DMS79 treated with DMSO at 0.1 percent for 48 hours (cell line): Measurements from ENCODE around the gene ADGRG3.
A peak's percentile ranks its signal among the peaks of the same experiment; 100 is the strongest.

Source experiments
- DNase-seq: peaks from one replicate; lab custom pipeline; 2025; lab: John Stamatoyannopoulos, UW

The ADGRG3 gene

DNA sequence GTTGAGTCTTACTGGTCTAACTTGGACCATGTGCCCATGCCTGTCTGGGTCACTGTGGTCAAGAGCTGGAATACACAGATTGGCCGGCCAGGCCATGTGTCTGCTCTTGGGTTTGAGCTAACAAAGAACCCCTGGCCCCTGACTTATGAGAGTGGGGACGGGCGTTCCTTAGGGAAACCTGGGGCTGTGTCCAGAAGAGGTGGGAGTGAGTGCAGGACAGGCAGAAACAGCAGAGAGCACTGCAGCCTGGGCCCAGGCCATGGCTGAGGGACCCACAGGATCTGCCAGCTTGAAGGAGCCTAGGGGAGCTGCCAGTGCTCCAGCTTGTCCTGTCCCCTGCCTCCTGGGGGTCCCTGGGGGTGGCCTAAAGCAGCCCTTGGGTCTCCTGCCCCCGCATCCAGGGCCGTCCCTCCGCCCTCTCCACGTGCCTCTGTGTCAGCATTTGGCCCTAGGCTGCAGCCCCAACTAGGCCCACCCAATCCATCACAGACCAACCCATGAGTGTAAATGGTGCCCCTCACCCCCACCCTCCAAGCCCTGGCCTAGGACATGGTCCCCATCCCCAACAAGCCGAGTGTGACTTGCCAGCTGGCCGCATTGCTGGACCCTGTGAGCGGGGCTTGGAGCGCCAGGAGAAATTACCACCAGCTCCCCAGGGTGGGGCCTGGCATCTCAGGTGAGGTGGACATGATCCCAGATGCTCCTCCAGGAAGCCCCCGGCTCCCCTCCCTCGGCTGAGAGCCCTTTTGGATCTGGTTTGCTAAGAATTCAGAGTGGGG, 14.0 kb downstream of the ADGRG3 start:
- no peak for DNase-seq

DNA sequence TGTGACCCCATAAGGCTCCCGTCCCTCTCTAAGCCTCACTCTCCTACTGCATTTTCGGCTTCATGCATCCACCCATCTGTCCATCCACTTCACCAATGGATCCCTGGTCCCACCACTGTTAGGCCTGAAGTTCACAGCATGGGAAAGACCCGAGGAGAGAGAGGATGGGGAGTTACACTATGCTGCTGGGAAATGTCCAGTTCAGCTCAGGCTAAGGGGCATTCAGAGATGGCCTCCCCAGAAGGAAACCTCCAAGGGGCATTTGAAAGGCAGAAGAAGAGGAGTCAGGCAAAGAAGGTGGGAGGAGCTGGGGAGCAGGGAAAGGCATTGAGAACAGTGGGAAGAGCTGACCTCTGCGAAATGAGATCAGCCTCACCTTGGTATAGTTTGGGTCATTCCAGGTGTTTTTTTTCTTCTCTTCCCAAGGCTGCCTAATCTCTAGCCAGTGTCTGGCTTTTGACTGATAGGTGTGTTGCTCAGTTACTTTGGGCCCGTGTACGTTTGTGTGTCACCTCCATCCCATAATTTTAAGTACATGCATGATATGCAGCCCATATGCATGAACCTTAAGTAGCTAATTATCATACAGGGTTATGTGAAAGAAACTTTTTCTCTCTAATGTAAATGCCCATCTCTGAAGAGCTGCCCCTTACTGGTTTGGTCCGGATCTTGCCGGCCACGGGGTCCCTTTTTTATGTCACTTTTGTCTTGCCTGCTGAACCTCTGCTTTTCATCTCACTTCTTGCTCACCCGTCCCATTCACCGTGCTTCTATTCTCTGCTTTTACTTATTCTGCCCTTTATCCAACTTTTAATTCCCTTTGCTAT, 14.9 kb downstream of the ADGRG3 start:
- no peak for DNase-seq

DNA sequence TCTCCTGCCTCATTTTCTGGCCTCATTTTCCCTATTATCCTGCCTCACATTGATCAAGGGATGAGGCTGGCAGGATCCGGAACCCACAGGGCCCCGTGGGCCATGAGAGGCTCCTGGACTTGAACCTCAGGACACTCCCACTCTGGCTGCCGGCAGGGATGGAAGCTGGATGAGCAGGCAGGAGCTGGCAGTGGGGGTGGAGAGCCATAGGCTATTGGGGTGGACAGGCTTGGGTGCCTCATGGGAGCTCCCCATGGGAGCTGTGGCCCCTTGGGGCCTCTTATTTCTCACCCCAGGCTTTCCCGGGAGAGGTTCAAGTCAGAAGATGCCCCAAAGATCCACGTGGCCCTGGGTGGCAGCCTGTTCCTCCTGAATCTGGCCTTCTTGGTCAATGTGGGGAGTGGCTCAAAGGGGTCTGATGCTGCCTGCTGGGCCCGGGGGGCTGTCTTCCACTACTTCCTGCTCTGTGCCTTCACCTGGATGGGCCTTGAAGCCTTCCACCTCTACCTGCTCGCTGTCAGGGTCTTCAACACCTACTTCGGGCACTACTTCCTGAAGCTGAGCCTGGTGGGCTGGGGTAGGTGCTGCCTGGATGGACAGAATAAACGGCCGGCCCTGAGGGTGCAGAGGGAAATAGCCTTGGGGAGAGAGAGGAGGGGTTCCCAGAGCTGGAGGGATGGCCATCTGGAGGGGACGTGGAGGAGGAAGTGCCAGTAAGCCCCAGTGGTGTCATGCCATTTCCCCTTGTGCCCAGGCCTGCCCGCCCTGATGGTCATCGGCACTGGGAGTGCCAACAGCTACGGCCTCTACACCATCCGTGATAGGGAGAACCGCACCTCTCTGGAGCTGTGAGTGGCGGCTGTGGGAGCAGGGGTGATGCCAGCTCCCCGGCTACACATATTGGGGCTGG, 15.8 kb downstream of the ADGRG3 start:
- DNase-seq: no peak

DNA sequence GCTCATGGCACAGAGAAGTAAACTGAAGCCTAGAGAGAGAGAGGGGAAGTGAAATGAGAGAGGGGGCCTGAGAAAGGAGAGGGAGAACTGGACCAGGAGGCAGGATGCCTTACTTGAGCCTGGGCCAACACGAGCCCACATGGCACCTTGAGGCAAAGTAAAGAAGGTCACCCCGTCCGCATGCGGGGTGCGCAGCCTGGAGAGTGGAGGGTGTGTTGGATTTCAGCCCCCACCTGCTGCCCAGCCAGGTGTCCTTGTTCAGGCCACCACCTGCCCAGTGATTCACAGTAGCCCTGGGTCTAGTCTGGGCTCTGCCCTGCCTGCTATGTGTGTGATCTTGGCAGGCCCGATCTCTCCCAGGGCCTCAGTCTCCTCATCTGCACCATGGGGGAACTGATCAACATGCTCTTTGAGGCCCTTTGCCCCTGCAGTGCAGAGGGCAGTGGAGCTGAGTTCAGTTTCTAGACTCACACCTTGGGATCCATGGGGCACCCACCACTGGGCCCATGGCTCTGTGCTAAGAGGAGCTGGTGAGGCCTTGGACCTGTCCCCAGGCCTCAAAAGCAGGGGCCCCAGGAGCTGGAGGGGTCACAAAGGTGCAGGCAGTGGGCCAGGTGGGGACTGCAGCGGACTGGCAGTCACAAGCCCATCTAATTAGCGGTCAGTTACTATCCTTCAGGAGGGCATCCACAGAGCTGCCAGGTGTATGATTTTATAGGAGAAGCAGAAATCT, 16.7 kb downstream of the ADGRG3 start:
- DNase-seq: no peak

DNA sequence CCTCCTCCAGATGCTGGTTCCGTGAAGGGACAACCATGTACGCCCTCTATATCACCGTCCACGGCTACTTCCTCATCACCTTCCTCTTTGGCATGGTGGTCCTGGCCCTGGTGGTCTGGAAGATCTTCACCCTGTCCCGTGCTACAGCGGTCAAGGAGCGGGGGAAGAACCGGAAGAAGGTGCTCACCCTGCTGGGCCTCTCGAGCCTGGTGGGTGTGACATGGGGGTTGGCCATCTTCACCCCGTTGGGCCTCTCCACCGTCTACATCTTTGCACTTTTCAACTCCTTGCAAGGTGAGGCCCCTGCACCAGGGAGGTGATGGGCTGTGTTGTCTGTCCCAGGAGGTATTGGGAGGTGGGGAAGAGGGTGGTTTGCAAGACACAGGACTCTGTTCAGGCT, 17.5 kb downstream of the ADGRG3 start:
- DNase-seq: no peak

DNA sequence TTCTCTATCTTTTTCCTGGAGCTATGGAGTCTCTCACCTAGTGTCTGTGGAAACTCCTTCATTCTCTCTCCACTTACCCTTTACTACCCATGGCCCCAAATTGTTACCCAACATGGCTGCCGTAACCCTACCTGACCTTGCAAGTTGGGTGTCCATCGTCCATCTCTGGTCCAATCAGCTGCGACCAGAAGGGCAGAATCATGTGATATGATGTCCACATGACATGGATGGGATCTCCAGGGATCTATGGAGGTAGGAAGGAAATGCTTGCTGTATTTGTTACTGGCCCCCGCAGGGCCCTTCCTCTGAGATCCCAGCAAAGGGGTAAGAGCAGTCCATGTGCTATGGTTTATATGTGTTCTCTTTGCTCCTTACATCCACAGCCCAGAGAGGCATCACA, 18.5 kb downstream of the ADGRG3 start:
- DNase-seq: no peak

DNA sequence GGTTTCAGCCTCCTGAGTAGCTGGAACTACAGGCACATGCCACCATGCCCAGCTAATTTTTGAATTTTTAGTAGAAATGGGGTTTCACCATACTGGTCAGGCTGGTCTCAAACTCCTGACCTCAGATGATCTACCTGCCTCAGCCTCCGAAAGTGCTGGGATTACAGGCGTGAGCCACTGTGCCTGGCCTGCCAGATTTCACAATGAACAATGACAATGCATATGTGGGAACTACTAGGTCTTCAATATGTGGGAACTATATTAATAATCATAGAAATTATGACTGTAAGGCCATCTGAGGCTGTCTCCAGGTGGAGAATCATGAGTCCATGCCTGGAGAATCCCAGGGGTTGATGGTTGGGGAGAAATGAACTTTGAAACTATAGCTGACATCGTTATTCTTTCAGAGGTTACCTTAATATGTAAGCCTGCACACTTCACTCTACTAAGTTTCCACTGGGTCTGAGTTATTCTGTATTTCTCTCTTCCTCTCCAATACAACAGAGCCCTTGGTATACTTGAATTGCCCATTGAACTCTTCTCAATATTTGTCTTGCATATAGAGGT, 19.3 kb downstream of the ADGRG3 start:
- no peak for DNase-seq

DNA sequence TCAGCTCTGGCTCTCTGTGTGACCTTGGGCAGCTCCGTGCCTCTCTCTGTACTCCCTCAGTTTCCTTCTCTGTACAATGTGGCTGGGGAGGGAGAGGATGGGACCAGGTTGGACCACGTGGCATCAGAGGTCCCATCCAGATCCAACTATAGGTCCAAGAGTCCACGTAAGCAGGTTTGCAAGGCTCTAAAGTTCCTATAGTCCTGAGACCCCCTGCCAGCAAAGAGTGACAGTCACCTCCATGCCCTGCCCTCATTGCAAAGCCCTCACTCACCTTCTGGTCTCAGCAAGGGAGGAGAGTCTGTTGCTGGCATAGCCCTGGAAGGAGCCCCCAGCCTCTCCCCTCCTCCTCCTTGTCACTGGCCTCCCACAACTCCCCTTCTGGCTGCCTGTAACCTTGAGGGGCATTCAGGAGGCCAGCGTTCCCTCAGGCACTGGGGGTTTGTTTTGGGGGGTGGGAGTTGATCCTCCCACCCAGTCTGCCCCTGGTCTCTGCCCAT, 20.4 kb downstream of the ADGRG3 start:
- DNase-seq: no peak

DNA sequence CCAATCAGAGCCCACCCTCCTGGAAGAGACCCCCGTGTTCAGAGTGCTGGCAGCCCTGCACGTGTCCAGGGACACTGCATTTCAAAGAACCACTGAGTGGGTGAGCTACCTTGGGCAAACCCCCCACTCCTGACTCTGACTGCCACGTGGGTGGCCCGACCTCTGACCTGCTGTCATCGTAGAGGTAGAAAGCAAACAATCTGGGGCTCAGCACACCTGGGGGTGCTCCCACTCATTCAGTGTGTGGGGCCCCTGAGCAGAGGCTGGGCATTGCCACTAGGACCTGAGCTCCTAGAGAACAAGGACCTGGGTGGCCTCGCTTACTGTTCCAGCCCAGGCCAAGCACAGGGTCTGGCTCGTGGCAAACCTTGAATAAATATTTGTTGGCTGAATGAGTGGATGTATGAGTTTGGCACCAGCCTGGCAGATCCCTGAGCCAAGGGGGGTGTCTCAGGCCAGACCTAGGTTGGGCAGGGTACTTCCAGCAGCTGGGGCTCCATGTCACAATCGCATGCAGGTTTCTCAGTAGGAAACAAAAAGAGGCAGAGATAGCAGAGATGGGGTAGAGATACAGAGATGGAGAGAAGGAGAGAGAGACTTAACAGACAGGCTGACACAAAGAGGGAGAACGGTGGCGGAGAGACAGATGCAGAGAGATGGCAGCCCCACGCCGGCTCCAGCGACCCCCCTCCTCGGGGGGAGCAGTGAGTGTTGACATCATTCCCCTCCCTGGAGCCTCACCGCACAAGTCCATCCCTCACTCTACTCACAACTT, 21.1 kb downstream of the ADGRG3 start:
- DNase-seq: no peak

DNA sequence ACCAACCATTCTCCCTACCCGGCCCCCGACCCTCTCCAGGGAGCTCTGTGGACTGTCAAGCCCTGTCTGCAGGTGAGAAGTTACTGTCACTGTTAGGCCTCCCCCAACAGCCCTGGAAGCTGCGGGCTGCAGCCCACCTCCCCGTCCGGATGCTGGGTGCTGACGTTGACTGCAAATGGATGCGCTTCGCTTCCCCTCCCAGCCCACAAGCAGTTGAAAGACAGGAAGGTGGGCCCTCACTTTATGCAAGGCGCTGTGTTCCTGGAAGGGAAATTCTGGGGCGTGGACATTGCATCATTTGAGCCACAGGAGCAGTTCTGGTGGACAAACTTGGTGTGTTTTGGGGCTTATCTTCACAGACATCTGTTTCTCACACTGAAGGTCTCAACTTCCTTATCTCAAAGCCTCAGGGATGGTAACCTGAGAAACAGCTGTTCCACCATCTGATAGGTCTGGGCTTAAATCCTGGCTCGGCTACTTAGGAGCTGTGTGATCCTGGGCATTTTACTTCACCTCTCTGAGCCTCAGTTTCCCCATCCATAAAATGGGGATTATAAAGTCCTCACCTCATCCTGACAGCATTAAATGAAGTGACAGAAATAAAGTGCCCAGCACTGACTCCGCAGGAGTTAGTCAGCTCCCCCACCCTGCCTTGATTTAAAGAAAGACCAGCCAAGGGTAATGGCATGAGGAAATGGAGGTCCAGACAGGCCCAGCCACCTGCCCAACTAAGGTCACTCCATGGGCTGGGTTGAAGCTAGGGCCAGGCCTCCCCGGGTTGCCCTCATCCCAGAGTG, 21.9 kb downstream of the ADGRG3 start:
- DNase-seq: no peak

DNA sequence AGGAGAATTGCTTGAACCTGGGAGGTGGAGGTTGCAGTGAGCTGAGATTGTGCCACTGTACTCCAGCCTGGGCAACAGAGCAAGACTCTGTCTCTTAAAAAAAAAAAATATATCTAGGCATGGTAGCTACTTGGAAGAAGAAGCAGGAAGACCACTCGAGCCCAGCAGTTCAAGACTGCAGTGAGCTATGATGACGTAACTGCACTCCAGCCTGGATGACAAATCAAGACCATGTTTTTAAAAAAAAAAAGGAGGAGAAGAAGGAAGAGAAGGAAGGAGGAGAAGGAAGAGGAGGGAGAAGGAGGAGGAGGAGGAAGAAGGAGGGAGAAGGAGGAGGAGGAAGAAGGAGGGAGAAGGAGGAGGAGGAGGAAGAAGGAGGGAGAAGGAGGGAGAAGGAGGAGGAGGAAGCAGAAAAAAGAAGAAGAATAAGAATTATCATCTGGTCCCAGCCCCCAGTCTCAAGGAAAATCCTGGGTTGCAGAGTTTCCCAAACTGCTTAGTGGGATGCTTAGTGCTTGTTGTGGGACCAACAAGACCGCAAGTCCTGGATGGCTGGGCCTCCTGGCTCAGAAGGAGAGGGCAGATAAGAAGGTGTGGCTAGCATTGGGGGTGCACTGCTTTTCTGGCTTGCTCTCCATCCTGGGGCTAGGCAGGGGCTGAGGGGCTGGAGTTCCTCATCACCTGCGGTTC, 22.8 kb downstream of the ADGRG3 start:
- DNase-seq: no peak

DNA sequence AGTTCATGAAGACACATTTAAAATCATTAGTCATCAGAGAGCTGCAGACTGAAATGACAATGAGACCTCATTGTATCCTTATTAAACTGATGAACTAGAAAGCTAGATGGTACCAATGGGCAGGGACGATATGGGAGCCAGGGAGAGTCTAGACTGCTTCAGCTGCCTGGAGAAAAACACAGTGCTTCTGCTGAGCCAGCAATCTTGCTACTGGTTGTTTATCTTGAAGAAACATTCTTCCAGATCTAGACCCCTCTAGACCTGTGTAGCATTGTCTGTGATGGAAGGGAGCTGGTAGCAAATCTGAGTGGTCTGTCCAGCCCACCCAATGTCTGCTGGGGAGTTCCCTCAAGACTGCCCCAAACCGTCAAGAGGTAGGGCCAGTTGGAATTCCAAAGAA, 24.5 kb downstream of the ADGRG3 start:
- no peak for DNase-seq

DNA sequence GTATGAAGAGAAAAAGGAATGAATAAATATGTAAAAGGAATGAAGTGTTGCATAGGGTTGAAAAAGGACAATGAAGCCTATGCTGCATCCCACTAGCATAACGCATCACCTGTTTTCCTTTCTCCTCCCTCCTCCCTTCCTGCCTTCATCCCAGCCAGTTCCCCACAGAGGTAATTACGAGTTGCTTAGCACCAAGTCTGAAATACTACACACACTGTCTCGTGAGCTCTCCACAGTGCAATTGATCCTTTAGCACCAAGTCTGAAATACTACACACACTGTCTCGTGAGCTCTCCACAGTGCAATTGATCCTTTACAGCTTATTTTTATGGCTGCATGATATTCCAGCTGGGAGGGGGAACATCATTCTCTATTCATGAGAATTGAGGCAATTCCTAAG, 25.4 kb downstream of the ADGRG3 start:
- DNase-seq: no peak

DNA sequence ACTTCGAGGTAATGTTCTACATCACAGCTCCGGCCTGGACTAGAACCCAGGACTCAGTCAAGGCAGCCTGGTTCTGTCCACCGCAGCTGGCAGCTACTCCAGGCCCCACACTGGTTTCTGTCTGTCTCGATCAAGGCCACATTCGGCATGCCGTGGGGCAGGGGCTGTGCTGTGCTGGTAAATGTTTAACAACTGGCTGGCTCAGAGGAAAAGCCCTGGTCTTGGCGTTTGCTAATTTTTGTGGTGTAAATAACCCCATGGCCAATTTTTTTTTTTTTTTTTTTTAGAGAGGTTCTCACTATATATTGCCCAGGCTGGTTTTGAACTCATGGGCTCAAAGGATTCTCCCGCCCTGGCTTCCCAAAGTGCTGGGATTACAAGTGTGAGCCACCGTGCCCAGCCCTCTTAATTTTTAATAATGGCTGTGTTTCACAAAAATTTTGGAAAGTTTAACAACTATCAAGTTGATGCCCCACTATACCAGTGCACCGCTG, 26.2 kb downstream of the ADGRG3 start:
- no peak for DNase-seq

DNA sequence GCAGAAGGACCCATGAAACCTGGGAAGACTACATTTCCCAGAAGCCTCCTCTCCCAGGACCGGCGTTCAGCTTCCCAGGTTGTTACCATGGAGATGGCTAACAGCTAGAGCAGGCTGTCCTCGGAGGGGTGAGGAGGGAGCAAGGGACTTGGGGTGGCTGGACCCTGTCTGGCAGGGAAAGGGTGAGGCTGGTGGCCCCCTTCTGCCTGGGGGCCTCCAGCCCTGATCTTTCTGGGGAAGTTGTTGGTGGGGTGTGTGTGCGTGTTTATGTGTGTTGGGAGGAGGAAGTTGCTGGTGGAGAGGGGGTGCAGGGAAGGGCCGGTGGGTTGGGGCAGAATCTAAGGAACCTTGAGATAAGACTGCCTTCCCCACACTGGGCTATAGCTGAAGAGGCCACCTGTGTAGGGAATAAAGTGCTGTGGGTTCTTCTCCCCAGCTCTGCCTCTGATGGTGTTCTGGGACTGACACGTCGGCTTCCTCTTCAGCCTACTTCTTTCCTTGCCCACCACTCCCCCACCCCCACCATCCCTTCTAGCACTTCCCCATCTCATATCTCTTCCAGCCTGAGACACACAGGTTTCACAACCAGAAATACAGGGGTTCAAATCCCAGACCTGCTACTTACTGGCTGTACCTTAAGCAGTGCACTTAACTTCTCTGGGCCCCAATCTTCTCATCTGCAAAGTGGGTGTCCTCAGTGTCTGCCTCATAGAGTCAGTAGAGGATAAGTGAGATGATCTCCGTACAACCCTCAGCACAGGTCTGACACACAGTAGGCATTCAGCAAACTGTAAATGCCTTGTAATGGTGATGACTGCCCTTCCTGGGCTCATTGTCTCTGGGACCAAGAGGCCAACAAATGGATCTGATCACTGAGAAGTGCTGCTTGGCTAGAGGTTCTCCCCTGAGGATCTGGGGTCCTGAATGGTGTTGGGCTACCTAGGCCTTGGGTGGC, 26.9 kb downstream of the ADGRG3 start, which contains the start of gene DRC7:
TSS of gene DRC7 (plus strand) at position 82 of the 955 bp plus-strand sequence. CDS start 3,144 bp downstream, outside the sequence.
- DNase-seq: peak; percentile 17

DNA sequence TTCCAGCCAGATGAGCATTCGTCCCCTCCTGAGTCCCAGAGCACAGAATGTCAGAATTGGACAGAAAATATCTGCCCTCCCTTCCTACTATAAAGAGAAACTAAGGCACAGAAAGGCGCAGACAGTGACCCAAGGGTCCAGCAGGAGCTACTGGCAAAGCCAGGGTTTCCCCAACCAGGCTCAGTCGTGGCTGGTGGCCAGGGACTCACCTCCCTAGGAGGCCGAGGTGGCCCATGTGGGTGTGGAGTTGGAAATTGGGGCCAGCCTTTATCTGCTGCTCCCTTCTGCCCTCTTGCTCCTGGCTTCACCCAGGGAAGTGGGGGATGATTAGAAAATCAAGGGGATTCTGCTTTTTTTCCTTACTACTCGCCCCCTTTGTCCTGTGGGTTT, 27.6 kb downstream of the ADGRG3 start:
- no peak for DNase-seq

DNA sequence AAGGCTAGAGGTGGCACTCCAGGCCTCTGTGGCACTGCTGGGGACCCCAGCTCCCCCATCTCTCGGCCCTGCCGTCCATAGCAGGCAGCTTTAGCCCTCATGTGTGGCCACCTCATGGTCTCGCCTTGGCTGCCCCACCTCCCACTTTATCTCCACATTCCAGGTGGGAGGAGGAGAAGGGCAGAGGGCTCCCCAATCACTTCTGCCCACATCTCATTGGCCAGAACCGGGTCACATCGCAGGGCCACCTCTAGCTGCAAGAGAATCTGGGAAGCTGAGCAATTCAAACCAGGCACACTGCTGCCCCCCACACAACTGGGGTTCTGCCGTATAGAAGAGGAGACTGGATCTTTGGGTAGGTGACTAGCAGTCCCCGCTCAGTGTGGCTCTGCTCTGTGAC, 28.1 kb downstream of the ADGRG3 start:
- DNase-seq: no peak
